Inflammatory macrophage treated with lipopolysaccharide for 1 hour (primary cell): ENCODE measurements around the gene GPA33.

Experiments used
- DNase-seq, 2 donors: peaks; one replicate each; pipeline ENCODE4 v3.0.0-alpha.2; 2020 to 2022

Gene GPA33

DNA sequence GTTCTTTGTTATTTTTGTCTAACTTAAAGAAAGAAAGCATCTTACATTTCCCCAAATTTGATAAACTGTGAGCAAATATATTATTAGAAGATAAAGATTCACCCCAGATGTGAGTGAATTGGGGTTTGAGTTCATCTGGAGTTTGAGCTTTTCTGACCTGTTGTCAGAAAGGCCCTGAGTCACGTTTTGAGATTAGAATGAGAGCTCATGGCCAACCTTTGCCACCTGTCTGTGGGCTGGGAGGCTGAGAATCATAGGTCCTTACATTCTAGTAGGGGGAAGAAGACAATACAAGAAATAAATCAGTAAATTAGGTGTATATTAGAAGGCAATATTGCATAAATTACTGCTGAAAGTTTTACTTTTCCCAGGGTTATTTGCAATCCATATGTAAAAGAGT, 26.0 kb upstream of the GPA33 start:
- no peak for DNase-seq

DNA sequence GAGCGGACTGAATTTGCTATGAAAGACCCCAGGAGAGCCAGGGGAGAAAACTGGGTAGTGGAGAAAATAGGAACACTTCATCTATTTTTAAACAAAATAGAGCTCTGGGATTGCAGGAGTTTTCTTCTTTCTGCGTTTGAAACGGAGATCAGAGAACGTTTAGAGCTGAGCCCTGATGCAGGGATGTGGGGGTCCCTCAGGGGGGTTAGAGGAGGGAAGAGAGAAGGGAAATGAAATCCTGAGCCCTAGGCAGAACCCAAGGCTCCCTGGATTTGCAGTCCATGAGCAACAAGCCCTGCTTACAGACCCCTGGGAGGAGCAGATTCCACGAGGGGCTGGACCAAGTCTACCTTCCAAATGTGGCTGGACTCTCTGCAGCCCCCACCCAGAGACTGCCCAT, 25.5 kb upstream of the GPA33 start:
- no peak for DNase-seq

DNA sequence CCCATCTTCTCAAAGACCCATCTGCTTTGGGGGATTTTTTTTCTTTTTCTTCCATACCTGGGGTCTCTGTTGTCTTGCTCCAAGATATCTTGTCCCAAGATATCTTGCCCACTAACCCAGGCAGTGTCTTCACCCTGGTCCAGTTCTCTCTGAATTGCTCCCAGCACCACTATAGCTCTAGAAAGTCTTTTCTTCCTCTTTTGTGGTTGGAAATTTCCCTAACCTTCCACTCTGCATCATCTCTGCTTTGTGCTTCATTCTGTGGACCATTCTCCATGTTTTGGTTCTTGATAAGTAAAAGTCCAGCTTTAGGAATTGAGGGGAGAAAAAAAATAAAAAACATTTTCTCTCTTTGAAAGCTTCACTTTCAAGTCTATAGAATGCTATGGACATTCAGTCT, 24.5 kb upstream of the GPA33 start:
- peak; percentile 28 to 39 for DNase-seq

DNA sequence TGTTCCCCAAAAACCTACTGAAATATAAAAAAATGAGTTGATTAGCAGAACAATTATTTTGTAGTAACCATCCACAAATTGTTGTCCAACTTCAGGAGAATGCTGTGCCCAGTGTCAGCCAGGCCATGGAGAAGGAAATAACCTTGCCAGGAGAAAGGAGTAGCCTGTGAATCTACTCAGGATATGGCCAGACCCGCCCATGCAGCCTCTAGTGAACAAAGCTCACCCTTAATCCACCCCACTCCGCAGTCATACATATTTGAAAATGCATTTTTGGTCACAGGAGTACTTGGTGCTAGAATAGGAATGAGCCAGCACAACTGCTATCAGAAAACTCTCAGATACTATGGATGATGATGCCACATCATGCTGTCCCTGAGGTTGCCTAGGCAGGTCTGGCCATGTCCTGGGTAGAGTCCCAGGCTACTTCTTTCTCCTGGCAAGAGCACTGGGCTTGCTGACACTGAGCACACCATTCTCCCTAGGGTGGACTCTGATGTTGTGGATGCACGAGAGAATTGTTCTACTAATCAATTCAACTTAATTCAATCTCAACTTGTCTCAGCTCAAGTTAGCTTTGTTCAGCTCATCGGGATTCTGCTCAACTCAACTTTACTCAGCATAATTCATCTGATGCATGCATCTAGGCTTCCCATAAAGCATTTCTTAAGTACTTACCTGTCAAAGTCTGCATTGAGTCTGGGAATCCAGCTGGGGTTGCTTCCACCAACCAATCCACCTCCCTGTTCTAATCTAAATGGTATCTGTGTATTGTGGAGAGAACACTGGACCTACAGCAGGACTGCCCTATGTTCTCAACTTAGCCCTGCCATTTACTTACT, 21.9 kb upstream of the GPA33 start:
- DNase-seq: no peak

DNA sequence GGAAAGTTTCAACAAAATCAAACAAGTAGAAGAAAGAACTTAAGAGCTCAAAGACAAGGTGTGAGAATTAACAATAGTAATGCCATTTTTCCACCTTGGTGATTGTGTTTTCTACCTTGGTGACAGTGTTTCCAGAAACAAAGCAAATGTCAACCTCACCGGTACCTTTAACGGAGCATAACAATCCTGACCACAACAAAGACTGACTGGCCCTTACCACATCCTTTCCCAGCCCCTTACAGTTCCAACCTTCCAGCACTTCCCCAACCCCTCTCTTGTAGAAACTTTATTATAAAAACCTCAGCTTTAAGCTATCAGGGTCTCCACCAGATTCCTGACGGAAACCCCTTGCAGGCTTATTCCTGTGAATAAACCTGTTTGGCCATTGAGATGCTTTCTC, 20.4 kb upstream of the GPA33 start:
- no peak for DNase-seq

DNA sequence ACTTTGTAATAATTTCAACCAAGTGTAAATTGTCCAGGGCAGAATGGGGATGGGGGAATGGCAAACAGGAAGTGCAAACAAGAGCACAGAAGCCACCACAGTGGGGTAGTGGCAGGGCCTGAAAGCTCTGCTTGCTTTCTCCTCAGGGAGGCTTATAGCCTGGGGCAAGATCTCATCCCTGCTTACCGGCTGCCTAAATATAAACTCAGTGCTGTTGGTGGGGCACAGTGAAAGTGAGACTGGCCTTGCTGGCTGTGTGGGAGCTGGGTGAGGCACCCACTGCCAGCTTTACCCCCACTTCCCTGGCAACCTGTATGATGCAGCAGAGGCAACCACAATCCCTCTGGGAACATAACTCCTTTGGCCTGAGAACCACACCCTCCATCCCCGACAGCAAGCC, 18.9 kb upstream of the GPA33 start:
- DNase-seq: no peak

GRCh38 chr1:167107456-167107855, 17.3 kb upstream of the GPA33 start:
- no peak for DNase-seq

DNA sequence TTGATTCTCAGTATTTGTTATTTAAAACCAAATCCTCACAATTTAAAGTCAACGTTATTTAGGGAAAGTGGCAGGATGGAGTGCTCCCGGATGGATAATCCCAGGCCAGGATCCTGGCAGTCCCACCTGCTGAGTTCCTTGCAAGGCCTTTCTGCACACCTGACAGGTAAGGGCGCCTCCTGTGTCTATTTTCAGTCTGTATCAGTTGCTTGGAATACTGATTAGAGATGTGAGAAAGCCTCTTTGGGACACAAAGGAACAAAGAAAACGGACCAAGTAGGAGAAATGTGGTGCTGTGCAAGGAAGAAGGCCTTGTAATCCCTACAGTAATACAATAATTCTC, 15.9 kb upstream of the GPA33 start:
- no peak for DNase-seq

DNA sequence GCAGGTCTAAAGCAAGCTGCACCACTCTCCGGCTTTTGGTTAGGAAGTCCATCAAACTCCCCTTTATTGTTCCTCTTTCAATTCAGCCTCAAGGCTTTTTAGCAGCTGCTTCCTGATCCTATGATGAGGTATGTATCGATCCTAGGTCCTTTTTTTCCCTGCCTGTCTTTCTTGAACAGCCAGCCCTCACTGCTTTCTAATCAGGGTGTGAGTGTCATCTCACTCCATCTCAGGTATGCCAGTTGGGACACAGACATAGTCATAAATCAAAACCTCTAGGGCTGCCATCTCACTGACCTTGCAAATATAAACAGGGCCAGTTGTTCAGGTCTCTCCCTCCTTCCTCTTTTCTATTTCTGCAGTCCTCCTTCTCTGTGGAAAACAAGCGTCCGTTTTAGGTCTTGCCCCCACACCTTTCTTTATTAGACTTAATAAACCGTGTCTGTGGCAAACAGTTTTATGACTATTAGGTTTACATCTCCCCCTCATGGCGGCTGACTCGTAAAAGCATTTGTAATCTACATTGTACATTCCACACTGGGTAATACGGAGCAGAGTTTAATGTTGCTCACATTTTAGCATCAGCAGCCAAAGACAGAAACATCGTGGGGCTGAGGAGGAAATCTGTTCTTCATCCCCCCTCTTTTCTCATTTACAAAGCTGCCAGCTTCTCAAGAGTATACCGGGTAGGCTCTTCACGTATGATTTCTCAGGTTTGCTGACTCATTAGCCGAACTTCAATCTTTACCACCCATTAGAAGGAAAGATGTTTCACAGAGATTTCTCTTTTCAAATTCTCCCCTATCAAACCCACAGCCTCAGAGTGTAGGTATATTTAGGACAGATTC, 15.3 kb upstream of the GPA33 start:
- peak; percentile 21 to 29 for DNase-seq

GRCh38 chr1:167104256-167104633, 14.1 kb upstream of the GPA33 start:
- no peak for DNase-seq

GRCh38 chr1:167102906-167103573, 12.9 kb upstream of the GPA33 start:
- DNase-seq: no peak

DNA sequence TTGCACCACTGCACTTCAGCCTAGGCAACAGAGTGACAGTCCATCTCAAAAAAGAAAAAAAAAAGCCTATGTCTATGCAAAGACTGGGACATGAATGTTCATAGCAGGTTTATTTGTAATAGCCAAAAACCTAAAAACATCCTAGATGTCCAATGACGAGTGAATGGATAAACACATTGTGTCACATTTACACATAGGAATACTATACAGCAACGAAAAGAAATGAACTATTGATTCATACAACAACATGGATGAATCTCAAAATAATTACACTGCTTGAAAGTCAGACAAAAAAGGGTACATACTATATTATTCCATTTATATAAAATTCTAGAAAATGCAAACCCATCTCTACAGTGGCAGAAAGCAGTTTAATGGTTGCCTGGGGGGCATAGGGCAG, 11.6 kb upstream of the GPA33 start:
- DNase-seq: no peak

DNA sequence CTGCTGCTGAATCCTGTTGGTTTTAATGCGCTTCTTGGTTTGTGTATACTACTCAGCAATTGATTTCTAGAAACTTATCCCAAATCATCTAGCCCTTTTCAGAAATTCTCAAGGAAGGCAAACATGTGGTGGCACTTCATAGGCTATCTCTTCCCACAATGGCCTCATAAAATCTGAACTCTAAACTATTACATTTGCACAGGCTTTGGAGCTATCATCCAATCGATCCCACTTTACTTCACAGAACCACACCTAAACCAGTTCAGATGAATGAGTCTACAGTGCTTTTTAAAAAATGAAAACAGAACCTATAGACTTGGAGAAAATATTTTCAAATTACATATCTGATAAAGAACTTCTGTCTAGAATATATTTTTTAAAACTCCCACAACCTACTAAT, 10.6 kb upstream of the GPA33 start:
- DNase-seq: no peak

- no peak for DNase-seq
These were observed 9.7 kb upstream of the GPA33 start for GRCh38 chr1:167099851-167100250.

GRCh38 chr1:167095368-167095767, 5.2 kb upstream of the GPA33 start:
- no peak for DNase-seq

GRCh38 chr1:167094690-167095089, 4.5 kb upstream of the GPA33 start:
- DNase-seq: no peak

GRCh38 chr1:167093846-167094516, 3.8 kb upstream of the GPA33 start, which contains the start of gene STYXL2:
STYXL2 (plus strand) TSS chr1:167094075; CDS start chr1:167094850, 775 bp downstream.
- no peak for DNase-seq

DNA sequence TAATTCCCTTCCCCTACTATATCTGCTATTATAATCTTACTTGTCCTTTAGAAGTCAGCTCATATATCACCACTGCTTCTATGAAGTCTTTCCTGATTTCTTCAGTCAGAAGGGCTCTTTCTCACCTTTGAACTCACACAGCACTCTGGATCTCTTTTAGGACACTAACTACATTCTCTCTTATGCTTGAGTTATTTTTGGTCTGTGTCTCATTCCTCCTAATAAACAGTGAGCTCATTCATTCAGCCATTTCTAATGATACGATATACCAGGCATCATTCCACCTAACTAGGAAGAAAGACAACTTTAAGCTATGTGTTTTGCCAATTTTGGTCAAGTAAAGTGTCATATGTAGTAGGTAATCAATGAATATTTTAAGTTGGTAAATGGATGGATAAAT, 2.5 kb upstream of the GPA33 start:
- DNase-seq: no peak

DNA sequence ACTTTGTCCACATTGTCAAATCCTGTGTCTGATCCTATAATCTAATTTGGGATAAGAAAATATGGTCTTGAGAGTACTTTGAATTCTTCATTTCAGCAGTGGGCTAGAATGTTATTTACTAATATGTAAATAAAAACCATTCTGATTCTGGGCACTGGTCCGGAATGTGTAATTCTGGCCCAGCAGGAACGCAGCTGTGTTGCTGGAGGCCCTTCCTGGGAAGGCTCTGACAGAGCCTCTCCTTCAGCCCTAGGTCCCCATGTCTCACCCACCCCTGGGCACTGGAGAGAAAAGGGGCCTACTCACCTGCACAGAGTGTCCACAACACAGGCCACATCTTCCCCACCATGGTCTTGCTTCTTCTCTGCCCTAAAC, 251 bp downstream of the GPA33 start:
- DNase-seq: no peak

DNA sequence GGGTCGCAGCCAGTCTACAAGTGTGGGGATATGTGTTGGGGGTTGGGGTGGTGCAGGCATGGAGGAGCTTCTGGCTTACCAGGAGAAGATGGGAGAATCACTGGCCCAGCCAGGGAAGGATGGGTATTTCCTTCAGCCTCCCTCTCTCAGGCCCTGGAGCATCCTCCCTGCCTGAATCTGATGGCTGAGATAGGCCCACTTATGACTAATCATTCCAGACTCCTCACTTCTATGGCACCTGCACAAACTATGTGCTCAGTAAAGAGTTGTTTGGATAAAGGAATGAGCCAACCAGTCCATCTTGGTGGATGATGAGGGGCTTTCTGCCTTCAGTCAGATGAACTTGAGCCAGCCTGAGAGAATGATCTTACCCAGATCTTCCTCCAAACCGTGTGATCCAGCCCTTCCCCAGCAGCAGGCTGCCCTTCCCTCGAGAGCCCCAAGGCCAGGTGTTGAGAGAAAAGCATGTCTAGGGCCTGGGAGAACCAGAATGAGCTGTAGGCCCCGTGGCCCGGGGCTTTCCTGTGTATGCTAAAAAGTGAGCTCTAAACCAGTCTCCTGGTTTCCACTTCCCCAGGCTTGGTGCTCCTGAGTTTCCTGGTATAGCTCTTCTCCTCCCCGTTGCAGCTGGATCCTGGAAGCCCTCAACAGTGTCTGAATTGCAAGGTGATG, 1.3 kb downstream of the GPA33 start:
- DNase-seq: no peak

- DNase-seq: no peak
These were observed 3.4 kb downstream of the GPA33 start for GRCh38 chr1:167086768-167087167.

- no peak for DNase-seq
These were observed 4.1 kb downstream of the GPA33 start for GRCh38 chr1:167086033-167086432.

GRCh38 chr1:167084757-167085156, 5.4 kb downstream of the GPA33 start:
- peak in 1 of 2 donors; percentile 40 for DNase-seq
